Heart left ventricle (tissue), 16 donors: ENCODE results near the gene PIP5KL1. TPM values are rescaled to one million over a fixed set of nuclear protein-coding genes. Genes with fewer than 3 reads are reported as not detected.

Source experiments
- ATAC-seq, 4 donors: fragments of 200-7000 bp; cut with Tn5 transposase; one replicate each; pipeline ENCODE4 v1.9.1; 2020 to 2022; ENCODE audit warnings: moderate library complexity in 4 of 4, mild to moderate bottlenecking in 3 of 4, moderate number of reproducible peaks in 1 of 4
- DNase-seq, 5 donors: peaks; one replicate each; pipeline ENCODE4 v3.0.0-alpha.2; 2020
- H3K27ac ChIP-seq, 12 donors: fragments of 200-600 bp; sonication (generic) in 4 of 12; one replicate each; pipeline versions ENCODE4 v1.5.0 to v1.8.0; 2016 to 2022; ENCODE audit warnings: mild to moderate bottlenecking in 2 of 12
- H3K27me3 ChIP-seq, 9 donors: fragments of 200-600 bp; sonication (generic) in 2 of 9; one replicate each; pipeline versions ENCODE4 v1.5.1 to v1.8.0; 2016 to 2022; ENCODE audit warnings: mild to moderate bottlenecking in 3 of 9
- H3K36me3 ChIP-seq, 9 donors: fragments of 200-600 bp; sonication (generic) in 2 of 9; one replicate each; pipeline versions ENCODE4 v1.5.0 to v1.8.0; 2018 to 2022; ENCODE audit warnings: mild to moderate bottlenecking in 2 of 9
- H3K4me1 ChIP-seq, 12 donors: fragments of 200-600 bp; sonication (generic) in 4 of 12; one replicate each; pipeline versions ENCODE4 v1.5.0 to v1.8.0; 2016 to 2022; ENCODE audit warnings: mild to moderate bottlenecking in 3 of 12
- H3K4me3 ChIP-seq, 12 donors: fragments of 200-600 bp; sonication (generic) in 4 of 12; one replicate each; pipeline versions ENCODE4 v1.5.0 to v1.8.0; 2017 to 2022; ENCODE audit warnings: mild to moderate bottlenecking in 9 of 12, moderate library complexity in 4 of 12
- H3K9me3 ChIP-seq, 12 donors: fragments of 200-600 bp; sonication (generic) in 4 of 12; one replicate each; pipeline versions ENCODE4 v1.5.0 to v1.8.0; 2016 to 2022; ENCODE audit warnings: mild to moderate bottlenecking in 1 of 12
- CTCF ChIP-seq, 12 donors: fragments of 200-600 bp; sonication (generic) in 4 of 12; IDR thresholded peaks; one replicate each; pipeline versions ENCODE4 v1.5.0 to v1.8.0; 2018 to 2022; ENCODE audit warnings: antibody characterized with exemption in 12 of 12, mild to moderate bottlenecking in 5 of 12
- POLR2A ChIP-seq, 2 donors: fragments of 450-650 bp; IDR thresholded peaks; one replicate each; pipeline ENCODE4 v1.6.1; 2017; ENCODE audit warnings: antibody characterized with exemption in 2 of 2, mild to moderate bottlenecking in 2 of 2, moderate library complexity in 2 of 2
- WGBS, 4 donors: extraction: QIAGEN DNeasy Blood & Tissue Kit in 2 of 4; methylation state at CpG; one replicate each; pipeline versions ENCODE4 v1.1.5 to v1.1.7; 2013 to 2018; 5-methylcytosine and 5-hydroxymethylcytosine counted together
- intact Hi-C, 10 donors: fragments of 100-400 bp; cut with DNase I; formaldehyde crosslinking; loops; one replicate each; pipeline versions ENCODE4 v1.11.1 to v1.14.2; 2022
- polyA plus RNA-seq, 2 donors: library from polyadenylated mRNA; stranded (reverse); fragments of 200-250 nt; gene quantifications; one replicate each; pipeline ENCODE4 v1.2.3, GENCODE V29; 2013
- total RNA-seq, 9 donors: library from RNA; depleted of rRNA in 2 of 9; stranded (reverse); fragments of >200 nt in 2 of 9; fragmentation: NEBNext Ultra II Directional in 3 of 9; extraction: Animal tissue kit (Norgen Biotek cat#: 25700) in 3 of 9; gene quantifications; one replicate each; pipeline versions ENCODE4 v1.1.0 to v1.2.4, GENCODE V29; 2016 to 2023
- donor health status: ischemic (EF 13 %, LVEDD 7.1; RV severe dilation, severe dysfunction).
- donor health status: healthy with polysubstance abuse.
- donor health status: DM: no; HTN: yes; CAD: no.
- donor health status: DM: no; HTN: no; CAD: no.
- donor health status: ischemic (EF 25% LVEDD 6.9; RV normal size, moderate dysfunction).
- donor health status: ischemic (EF 25% LVEDD 5.7; RV mildly dilated, moderate dysfunction).
- donor health status: healthy.
- donor health status: DM: yes; HTN: yes; CAD: no.
- donor health status: ischemic (EF 35%, LVEDD 5.7; RV mildly dilated, moderate dysfunction).
- donor health status: nonischemic (EF 11% LVEDD 7.7; RV severe dilation, severe dysfunction).
- donor health status: DM: yes; HTN: yes; CAD: no.
- donor health status: PGD.
- donor health status: ischemic (EF 29% LVEDD 5.4; RV normal size, mild dysfunction).
- donor health status: nonischemic (EF 23%, LVEDD 6.1; RV moderate dilation, normal function).

Gene PIP5KL1
- total and polyA plus RNA-seq, 11 donors = 0.12 to 0.77 (median 0.50) TPM; not detected in 2

GRCh38 chr9:127970401-127971313 is 40.1 kb upstream of the PIP5KL1 start:
- WGBS, 4 donors = 70 to 75% (median 72%) methylated on average over 15 to 16 of the region's 16 CpGs
- Histone ChIP-seq H3K4me3 (peak overlapping the region in 1 of 12 donors; percentile 17), H3K9me3 (no peaks in the 10 kb centered on the region), H3K27ac (peak overlapping the region in 9 of 12 donors; percentile 9 to 95 (median 84)), H3K4me1 (peaks cover 13 to 100% (median 95%) of the 10 kb centered on the region in 12 donors), H3K27me3 (no peaks in the 10 kb centered on the region), H3K36me3 (peaks cover 0 to 4% (median 0%) of the 10 kb centered on the region in 9 donors)
- TF ChIP-seq POLR2A (IDR thresholded peaks at IDR 0.05) (no peak), CTCF (IDR thresholded peaks at IDR 0.05) (no peak)
- DNase-seq = peak in 2 of 5 donors; percentile 24 to 27
- ATAC-seq = no peak
- intact Hi-C loops = no loop called here

GRCh38 chr9:127968700-127969383 is 38.3 kb upstream of the PIP5KL1 start:
- Histone ChIP-seq H3K27me3 (no peaks in the 10 kb centered on the region), H3K9me3 (no peaks in the 10 kb centered on the region), H3K4me1 (peaks cover 18 to 99% (median 91%) of the 10 kb centered on the region in 12 donors), H3K36me3 (no peaks in the 10 kb centered on the region), H3K4me3 (peak overlapping the region in 1 of 12 donors; percentile 10), H3K27ac (peak overlapping the region in 11 of 12 donors; percentile 52 to 95 (median 74))
- TF ChIP-seq POLR2A (IDR thresholded peaks at IDR 0.05) (no peak), CTCF (IDR thresholded peaks at IDR 0.05) (no peak)
- DNase-seq (peak; percentile 73 to 87 (median 82)), ATAC-seq (peak; percentile 30 to 41 (median 35))
- 44 to 47% (median 45%) methylated on average over 8 to 10 of the region's 10 CpGs for WGBS, 4 donors
- intact Hi-C loops = no loop called here

GRCh38 chr9:127968042-127968441 is 37.5 kb upstream of the PIP5KL1 start:
- DNase-seq (peak in 1 of 5 donors; percentile 21), ATAC-seq (no peak)
- 74 to 89% (median 79%) methylated on average over 3 of the region's 3 CpGs for WGBS, 4 donors
- intact Hi-C loops = no loop called here
- Histone ChIP-seq H3K9me3 (no peaks in the 10 kb centered on the region), H3K27me3 (no peaks in the 10 kb centered on the region), H3K27ac (peak overlapping the region in 10 of 12 donors; percentile 60 to 95 (median 76)), H3K4me1 (peaks cover 18 to 99% (median 90%) of the 10 kb centered on the region in 12 donors), H3K4me3 (no peak overlapping the region), H3K36me3 (no peaks in the 10 kb centered on the region)
- no peak for TF ChIP-seq POLR2A (IDR thresholded peaks at IDR 0.05)
- TF ChIP-seq CTCF (IDR thresholded peaks at IDR 0.05) = no peak
